NCI-H2227 (cell line): ENCODE data around the gene SLC6A9.

ENCODE experiments used
- DNase-seq: peaks from one replicate; lab custom pipeline; 2025; ENCODE audit not compliant: unreplicated experiment; lab: John Stamatoyannopoulos, UW

SLC6A9 gene

GRCh38 chr1:44031252-44032169 is at the start of gene SLC6A9:
Gene SLC6A9, minus strand, starts transcription at chr1:44031462. Its CDS starts 7,185 bp downstream, at chr1:44024277.
- peak; percentile 52 for DNase-seq

GRCh38 chr1:44079566-44079965 is 48.3 kb upstream of the SLC6A9 start:
- no peak for DNase-seq

- peak; percentile 40 for DNase-seq
These were observed 46.8 kb upstream of the SLC6A9 start for GRCh38 chr1:44078104-44078503.

GRCh38 chr1:44077421-44077820 is 46.2 kb upstream of the SLC6A9 start:
- DNase-seq: no peak

- peak; percentile 71 for DNase-seq
These were observed 44.8 kb upstream of the SLC6A9 start for GRCh38 chr1:44076066-44076465.

GRCh38 chr1:44074415-44074814 is 43.2 kb upstream of the SLC6A9 start:
- no peak for DNase-seq

- no peak for DNase-seq
These were observed 42.3 kb upstream of the SLC6A9 start for GRCh38 chr1:44073528-44073927.

GRCh38 chr1:44072821-44073220 is 41.6 kb upstream of the SLC6A9 start:
- DNase-seq: no peak

- no peak for DNase-seq
These were observed 40.9 kb upstream of the SLC6A9 start for GRCh38 chr1:44072204-44072603.

GRCh38 chr1:44071461-44071860 is 40.2 kb upstream of the SLC6A9 start:
- DNase-seq: no peak

GRCh38 chr1:44068442-44068921 is 37.2 kb upstream of the SLC6A9 start:
- DNase-seq: no peak

- DNase-seq: no peak
These were observed 36.3 kb upstream of the SLC6A9 start for GRCh38 chr1:44067266-44068250.

- DNase-seq: no peak
These were observed 31.5 kb upstream of the SLC6A9 start for GRCh38 chr1:44062656-44063179.

- no peak for DNase-seq
These were observed 30.6 kb upstream of the SLC6A9 start for GRCh38 chr1:44061857-44062256.

GRCh38 chr1:44060830-44061267 is 29.6 kb upstream of the SLC6A9 start:
- no peak for DNase-seq

- DNase-seq: no peak
These were observed 28.5 kb upstream of the SLC6A9 start for GRCh38 chr1:44059664-44060355.

GRCh38 chr1:44059212-44059611 is 27.9 kb upstream of the SLC6A9 start:
- no peak for DNase-seq

GRCh38 chr1:44057293-44057692 is 26.0 kb upstream of the SLC6A9 start:
- no peak for DNase-seq

- DNase-seq: no peak
These were observed 22.1 kb upstream of the SLC6A9 start for GRCh38 chr1:44053394-44053793.

GRCh38 chr1:44050261-44050660 is 19.0 kb upstream of the SLC6A9 start:
- no peak for DNase-seq

- DNase-seq: no peak
These were observed 18.6 kb upstream of the SLC6A9 start for GRCh38 chr1:44049839-44050238.
